Measurements from ENCODE around the gene LARGE1. TPM values are rescaled to one million over a fixed set of nuclear protein-coding genes. Genes with fewer than 3 reads are reported as not detected.

The LARGE1 gene
- total and polyA plus RNA-seq, 4 experiments from 2014 or later = 0.06 to 1.1 (median 1.0) TPM; not detected in 1

GRCh38 chr22:33781411-33781810 lies 138.9 kb downstream of the LARGE1 start:
- peaks cover 0 to 21% (median 7%) of the 10 kb centered on the region in 8 donors for H3K9me3 Mint-ChIP-seq

GRCh38 chr22:33780531-33781136 lies 139.6 kb downstream of the LARGE1 start:
- Histone ChIP-seq H3K9me3 (ENCODE audit: control insufficient read depth in 1 of 2, low read length in 2 of 2) (no peaks in the 10 kb centered on the region), H3K27me3 (ENCODE audit: insufficient read depth, low read length) (no peaks in the 10 kb centered on the region), H3K4me1 (ENCODE audit: insufficient read depth, low read length) (no peaks in the 10 kb centered on the region), H3K4me3 (ENCODE audit: low read length in 2 of 2) (no peak overlapping the region), H3K36me3 (ENCODE audit: insufficient read depth, low read length) (no peaks in the 10 kb centered on the region), H3K27ac (ENCODE audit: low read depth, low read length) (no peak overlapping the region)
- no peak for DNase-seq
- ChIA-PET POLR2A (ENCODE audit: partially characterized antibody) (no interaction called here), CTCF (ENCODE audit: partially characterized antibody) (no interaction called here)
- Mint-ChIP-seq H3K27ac (no peak overlapping the region), H3K4me1 (peaks cover 0 to 1% (median 0%) of the 10 kb centered on the region in 4 donors), H3K27me3 (no peaks in the 10 kb centered on the region), H3K36me3 (no peaks in the 10 kb centered on the region), H3K4me3 (no peak overlapping the region), H3K9me3 (peaks cover 0 to 23% (median 8%) of the 10 kb centered on the region in 8 donors)
- intact Hi-C loops (cut with micrococcal nuclease) = no loop called here

More at GRCh38 chr22:33781411-33781810, 138.9 kb downstream of the LARGE1 start:
- Mint-ChIP-seq H3K27me3 (no peaks in the 10 kb centered on the region), H3K36me3 (no peaks in the 10 kb centered on the region), H3K4me1 (peaks cover 0 to 1% (median 0%) of the 10 kb centered on the region in 4 donors), H3K4me3 (no peak overlapping the region), H3K27ac (no peak overlapping the region)
- ChIA-PET CTCF (ENCODE audit: partially characterized antibody) (no interaction called here), POLR2A (ENCODE audit: partially characterized antibody) (no interaction called here)
- no peaks in the 10 kb centered on the region for H3K9me3 ChIP-seq (ENCODE audit: control insufficient read depth in 1 of 2, low read length in 2 of 2)
- no peak overlapping the region for H3K27ac ChIP-seq (ENCODE audit: low read depth, low read length)
- H3K36me3 ChIP-seq (ENCODE audit: insufficient read depth, low read length) = no peaks in the 10 kb centered on the region
- no peak for DNase-seq
- H3K4me3 ChIP-seq (ENCODE audit: low read length in 2 of 2) = no peak overlapping the region
- no peaks in the 10 kb centered on the region for H3K4me1 ChIP-seq (ENCODE audit: insufficient read depth, low read length)
- intact Hi-C loops (cut with micrococcal nuclease) = no loop called here
- H3K27me3 ChIP-seq (ENCODE audit: insufficient read depth, low read length) = no peaks in the 10 kb centered on the region

- Histone ChIP-seq H3K36me3 (ENCODE audit: insufficient read depth, low read length) (no peaks in the 10 kb centered on the region), H3K4me3 (ENCODE audit: low read length in 2 of 2) (no peak overlapping the region), H3K4me1 (ENCODE audit: insufficient read depth, low read length) (no peaks in the 10 kb centered on the region), H3K27ac (ENCODE audit: low read depth, low read length) (no peak overlapping the region), H3K27me3 (ENCODE audit: insufficient read depth, low read length) (no peaks in the 10 kb centered on the region), H3K9me3 (ENCODE audit: control insufficient read depth in 1 of 2, low read length in 2 of 2) (no peaks in the 10 kb centered on the region)
- intact Hi-C loops (cut with micrococcal nuclease) = no loop called here
- CTCF ChIA-PET (ENCODE audit: partially characterized antibody) = no interaction called here
- H3K4me1 Mint-ChIP-seq = peaks cover 0 to 1% (median 0%) of the 10 kb centered on the region in 4 donors
- DNase-seq = no peak
- H3K27me3 Mint-ChIP-seq = no peaks in the 10 kb centered on the region
- no peak overlapping the region for H3K4me3 Mint-ChIP-seq
- H3K9me3 Mint-ChIP-seq = peaks cover 0 to 23% (median 8%) of the 10 kb centered on the region in 8 donors
- H3K36me3 Mint-ChIP-seq = no peaks in the 10 kb centered on the region
- no peak overlapping the region for H3K27ac Mint-ChIP-seq
- POLR2A ChIA-PET (ENCODE audit: partially characterized antibody) = no interaction called here
Measured at GRCh38 chr22:33779243-33779642, 141.0 kb downstream of the LARGE1 start.

GRCh38 chr22:33776491-33776890 lies 143.8 kb downstream of the LARGE1 start:
- no peak overlapping the region for H3K27ac Mint-ChIP-seq
- Histone ChIP-seq H3K27me3 (ENCODE audit: insufficient read depth, low read length) (no peaks in the 10 kb centered on the region), H3K27ac (ENCODE audit: low read depth, low read length) (no peak overlapping the region), H3K9me3 (ENCODE audit: control insufficient read depth in 1 of 2, low read length in 2 of 2) (no peaks in the 10 kb centered on the region), H3K4me3 (ENCODE audit: low read length in 2 of 2) (no peak overlapping the region), H3K36me3 (ENCODE audit: insufficient read depth, low read length) (no peaks in the 10 kb centered on the region), H3K4me1 (ENCODE audit: insufficient read depth, low read length) (no peaks in the 10 kb centered on the region)
- CTCF ChIA-PET (ENCODE audit: partially characterized antibody) = no interaction called here
- peaks cover 2 to 25% (median 5%) of the 10 kb centered on the region in 8 donors for H3K9me3 Mint-ChIP-seq
- POLR2A ChIA-PET (ENCODE audit: partially characterized antibody) = no interaction called here
- no peak overlapping the region for H3K4me3 Mint-ChIP-seq
- intact Hi-C loops (cut with micrococcal nuclease) = no loop called here
- peaks cover 0 to 1% of the 10 kb centered on the region in 2 donors for H3K36me3 Mint-ChIP-seq
- peaks cover 0 to 1% (median 0%) of the 10 kb centered on the region in 4 donors for H3K4me1 Mint-ChIP-seq
- no peaks in the 10 kb centered on the region for H3K27me3 Mint-ChIP-seq
- DNase-seq = no peak

- Mint-ChIP-seq H3K27me3 (no peaks in the 10 kb centered on the region), H3K9me3 (peaks cover 0 to 22% (median 4%) of the 10 kb centered on the region in 8 donors), H3K27ac (no peak overlapping the region), H3K4me1 (no peaks in the 10 kb centered on the region), H3K36me3 (peaks cover 0 to 1% of the 10 kb centered on the region in 2 donors), H3K4me3 (no peak overlapping the region)
- H3K4me3 ChIP-seq (ENCODE audit: low read length in 2 of 2) = no peak overlapping the region
- H3K27me3 ChIP-seq (ENCODE audit: insufficient read depth, low read length) = no peaks in the 10 kb centered on the region
- H3K27ac ChIP-seq (ENCODE audit: low read depth, low read length) = no peak overlapping the region
- CTCF ChIA-PET (ENCODE audit: partially characterized antibody) = no interaction called here
- no peaks in the 10 kb centered on the region for H3K9me3 ChIP-seq (ENCODE audit: control insufficient read depth in 1 of 2, low read length in 2 of 2)
- no peaks in the 10 kb centered on the region for H3K36me3 ChIP-seq (ENCODE audit: insufficient read depth, low read length)
- intact Hi-C loops (cut with micrococcal nuclease) = no loop called here
- POLR2A ChIA-PET (ENCODE audit: partially characterized antibody) = no interaction called here
- no peak for DNase-seq
- no peaks in the 10 kb centered on the region for H3K4me1 ChIP-seq (ENCODE audit: insufficient read depth, low read length)
Measured at GRCh38 chr22:33774781-33775180, 145.5 kb downstream of the LARGE1 start.

- intact Hi-C loops (cut with micrococcal nuclease) = no loop called here
- CTCF ChIA-PET (ENCODE audit: partially characterized antibody) = no interaction called here
- no peaks in the 10 kb centered on the region for H3K27me3 ChIP-seq (ENCODE audit: insufficient read depth, low read length)
- H3K27ac Mint-ChIP-seq = no peak overlapping the region
- DNase-seq = no peak
- H3K4me1 ChIP-seq (ENCODE audit: insufficient read depth, low read length) = no peaks in the 10 kb centered on the region
- POLR2A ChIA-PET (ENCODE audit: partially characterized antibody) = no interaction called here
- no peaks in the 10 kb centered on the region for H3K9me3 ChIP-seq (ENCODE audit: control insufficient read depth in 1 of 2, low read length in 2 of 2)
- no peaks in the 10 kb centered on the region for H3K36me3 ChIP-seq (ENCODE audit: insufficient read depth, low read length)
- H3K4me1 Mint-ChIP-seq = no peaks in the 10 kb centered on the region
- H3K27me3 Mint-ChIP-seq = no peaks in the 10 kb centered on the region
- no peak overlapping the region for H3K4me3 ChIP-seq (ENCODE audit: low read length in 2 of 2)
- H3K9me3 Mint-ChIP-seq = peaks cover 0 to 16% (median 8%) of the 10 kb centered on the region in 8 donors
- peaks cover 0 to 1% of the 10 kb centered on the region in 2 donors for H3K36me3 Mint-ChIP-seq
- H3K4me3 Mint-ChIP-seq = no peak overlapping the region
- H3K27ac ChIP-seq (ENCODE audit: low read depth, low read length) = no peak overlapping the region
Measured at GRCh38 chr22:33772745-33773144, 147.5 kb downstream of the LARGE1 start.

GRCh38 chr22:33771136-33771535 lies 149.1 kb downstream of the LARGE1 start:
- POLR2A ChIA-PET (ENCODE audit: partially characterized antibody) = no interaction called here
- Mint-ChIP-seq H3K27ac (no peak overlapping the region), H3K9me3 (peaks cover 0 to 14% (median 7%) of the 10 kb centered on the region in 8 donors), H3K36me3 (peaks cover 0 to 1% of the 10 kb centered on the region in 2 donors), H3K27me3 (no peaks in the 10 kb centered on the region), H3K4me3 (no peak overlapping the region), H3K4me1 (no peaks in the 10 kb centered on the region)
- CTCF ChIA-PET (ENCODE audit: partially characterized antibody) = no interaction called here
- Histone ChIP-seq H3K4me3 (ENCODE audit: low read length in 2 of 2) (no peak overlapping the region), H3K9me3 (ENCODE audit: control insufficient read depth in 1 of 2, low read length in 2 of 2) (no peaks in the 10 kb centered on the region), H3K27ac (ENCODE audit: low read depth, low read length) (no peak overlapping the region), H3K27me3 (ENCODE audit: insufficient read depth, low read length) (no peaks in the 10 kb centered on the region), H3K4me1 (ENCODE audit: insufficient read depth, low read length) (no peaks in the 10 kb centered on the region), H3K36me3 (ENCODE audit: insufficient read depth, low read length) (no peaks in the 10 kb centered on the region)
- intact Hi-C loops (cut with micrococcal nuclease) = no loop called here
- DNase-seq = no peak
